AML-193 (cell line): Measurements from ENCODE around the gene PLA1A.
"Not testable (repeated sequence)": the region's sequence is repeated elsewhere in the genome, so short reads cannot be mapped to it uniquely, and the experiment has no call there.

Experiments used
- DNase-seq, 2 experiments: peaks; one replicate each; lab custom pipeline; 2025; lab: John Stamatoyannopoulos, UW

The PLA1A gene

GRCh38 chr3:119664370-119664769, 66.7 kb downstream of the PLA1A start:
- no peak for DNase-seq

- no peak for DNase-seq
Observed at GRCh38 chr3:119664850-119665379, 67.2 kb downstream of the PLA1A start.

- no peak for DNase-seq
Observed at GRCh38 chr3:119665954-119666559, 68.4 kb downstream of the PLA1A start.

- no peak for DNase-seq
Observed at GRCh38 chr3:119669906-119670570, 72.4 kb downstream of the PLA1A start.

GRCh38 chr3:119672776-119673175, 75.1 kb downstream of the PLA1A start:
- no peak for DNase-seq

GRCh38 chr3:119673875-119674274, 76.2 kb downstream of the PLA1A start:
- DNase-seq: no peak

- no peak for DNase-seq
Observed at GRCh38 chr3:119675188-119675874, 77.6 kb downstream of the PLA1A start.

GRCh38 chr3:119676020-119676419, 78.3 kb downstream of the PLA1A start:
- DNase-seq: no peak

- peak; percentile 98 for DNase-seq
Observed at GRCh38 chr3:119676771-119677640, 79.3 kb downstream of the PLA1A start, which contains the start of gene COX17. COX17 (minus strand) TSS chr3:119677406; CDS start chr3:119677310, 96 bp downstream.

GRCh38 chr3:119677641-119677934, 79.9 kb downstream of the PLA1A start:
- no peak for DNase-seq

- not testable (repeated sequence) for DNase-seq
Observed at GRCh38 chr3:119678209-119678608, 80.5 kb downstream of the PLA1A start.
